Activated naive CD8-positive, alpha-beta T cell (primary cell): ENCODE data around the gene DDX23.

Source experiments
- H3K27ac Mint-ChIP-seq: one replicate; pipeline ENCODE4 v1.8.0; 2021; ENCODE audit warnings: mixed read lengths
- H3K27me3 Mint-ChIP-seq: one replicate; pipeline ENCODE4 v1.8.0; 2021; ENCODE audit warnings: mixed read lengths
- H3K36me3 Mint-ChIP-seq: one replicate; pipeline ENCODE4 v1.8.0; 2021; ENCODE audit warnings: mixed read lengths
- H3K4me1 Mint-ChIP-seq: one replicate; pipeline ENCODE4 v1.8.0; 2021; ENCODE audit warnings: low read depth, mixed read lengths
- H3K4me3 Mint-ChIP-seq: one replicate; pipeline ENCODE4 v1.8.0; 2021; ENCODE audit warnings: mild to moderate bottlenecking, mixed read lengths
- H3K9me3 Mint-ChIP-seq: one replicate; pipeline ENCODE4 v1.8.0; 2021; ENCODE audit warnings: low read depth, mixed read lengths

The DDX23 gene

GRCh38 chr12:48807981-48808380 lies 44.0 kb downstream of the DDX23 start:
- Mint-ChIP-seq H3K4me1 (peaks cover 3% of the 10 kb centered on the region), H3K9me3 (no peaks in the 10 kb centered on the region), H3K4me3 (no peak overlapping the region), H3K27me3 (no peaks in the 10 kb centered on the region), H3K36me3 (no peaks in the 10 kb centered on the region), H3K27ac (no peak overlapping the region)

GRCh38 chr12:48803675-48804074 lies 48.3 kb downstream of the DDX23 start:
- peaks cover 2% of the 10 kb centered on the region for H3K27me3 Mint-ChIP-seq

GRCh38 chr12:48800971-48801370 lies 51.0 kb downstream of the DDX23 start:
- no peak overlapping the region for H3K4me3 Mint-ChIP-seq
- H3K27me3 Mint-ChIP-seq = peaks cover 2% of the 10 kb centered on the region
- no peaks in the 10 kb centered on the region for H3K9me3 Mint-ChIP-seq
- H3K27ac Mint-ChIP-seq = no peak overlapping the region
- H3K4me1 Mint-ChIP-seq = peaks cover 2% of the 10 kb centered on the region
- H3K36me3 Mint-ChIP-seq = no peaks in the 10 kb centered on the region

More at GRCh38 chr12:48803675-48804074, 48.3 kb downstream of the DDX23 start:
- no peak overlapping the region for H3K27ac Mint-ChIP-seq
- H3K9me3 Mint-ChIP-seq = no peaks in the 10 kb centered on the region
- H3K4me3 Mint-ChIP-seq = no peak overlapping the region
- H3K36me3 Mint-ChIP-seq = no peaks in the 10 kb centered on the region
- H3K4me1 Mint-ChIP-seq = peaks cover 2% of the 10 kb centered on the region

GRCh38 chr12:48800457-48800856 lies 51.5 kb downstream of the DDX23 start:
- H3K4me3 Mint-ChIP-seq = no peak overlapping the region

GRCh38 chr12:48796976-48797375 lies 55.0 kb downstream of the DDX23 start:
- peaks cover 4% of the 10 kb centered on the region for H3K27me3 Mint-ChIP-seq
- no peak overlapping the region for H3K4me3 Mint-ChIP-seq
- H3K36me3 Mint-ChIP-seq = no peaks in the 10 kb centered on the region
- no peak overlapping the region for H3K27ac Mint-ChIP-seq
- no peaks in the 10 kb centered on the region for H3K4me1 Mint-ChIP-seq
- no peaks in the 10 kb centered on the region for H3K9me3 Mint-ChIP-seq

More at GRCh38 chr12:48800457-48800856, 51.5 kb downstream of the DDX23 start:
- no peaks in the 10 kb centered on the region for H3K9me3 Mint-ChIP-seq
- no peaks in the 10 kb centered on the region for H3K36me3 Mint-ChIP-seq
- H3K27me3 Mint-ChIP-seq = peaks cover 2% of the 10 kb centered on the region
- H3K4me1 Mint-ChIP-seq = peaks cover 2% of the 10 kb centered on the region
- no peak overlapping the region for H3K27ac Mint-ChIP-seq

GRCh38 chr12:48795550-48796455 lies 56.2 kb downstream of the DDX23 start:
- Mint-ChIP-seq H3K9me3 (no peaks in the 10 kb centered on the region), H3K4me3 (no peak overlapping the region), H3K27ac (no peak overlapping the region), H3K36me3 (no peaks in the 10 kb centered on the region), H3K27me3 (peaks cover 2% of the 10 kb centered on the region), H3K4me1 (no peaks in the 10 kb centered on the region)

GRCh38 chr12:48794870-48795269 lies 57.1 kb downstream of the DDX23 start:
- Mint-ChIP-seq H3K4me1 (peaks cover under 1% of the 10 kb centered on the region), H3K36me3 (no peaks in the 10 kb centered on the region), H3K9me3 (no peaks in the 10 kb centered on the region), H3K27ac (no peak overlapping the region), H3K27me3 (peaks cover 9% of the 10 kb centered on the region), H3K4me3 (no peak overlapping the region)

GRCh38 chr12:48793696-48794095 lies 58.3 kb downstream of the DDX23 start:
- H3K9me3 Mint-ChIP-seq = no peaks in the 10 kb centered on the region
- no peak overlapping the region for H3K27ac Mint-ChIP-seq
- no peaks in the 10 kb centered on the region for H3K36me3 Mint-ChIP-seq
- H3K4me1 Mint-ChIP-seq = peaks cover 2% of the 10 kb centered on the region
- no peak overlapping the region for H3K4me3 Mint-ChIP-seq
- H3K27me3 Mint-ChIP-seq = peaks cover 11% of the 10 kb centered on the region

- Mint-ChIP-seq H3K4me3 (peak overlapping the region; percentile 42), H3K27ac (no peak overlapping the region), H3K36me3 (no peaks in the 10 kb centered on the region), H3K9me3 (no peaks in the 10 kb centered on the region), H3K4me1 (peaks cover 4% of the 10 kb centered on the region), H3K27me3 (peaks cover 29% of the 10 kb centered on the region)
Observed at GRCh38 chr12:48789858-48790326, 62.1 kb downstream of the DDX23 start.

- Mint-ChIP-seq H3K27ac (no peak within 1 kb of the TSS), H3K4me3 (peak within 1 kb of the TSS; percentile 67), H3K27me3 (peaks cover 29% of the 10 kb centered on the region), H3K36me3 (no peaks in the 10 kb centered on the region), H3K9me3 (no peaks in the 10 kb centered on the region), H3K4me1 (peaks cover 4% of the 10 kb centered on the region)
Observed at GRCh38 chr12:48788854-48789775, 62.8 kb downstream of the DDX23 start, which contains the start of gene ADCY6. ADCY6 (minus strand) TSS chr12:48789089; CDS start chr12:48783434, 5,655 bp downstream.

GRCh38 chr12:48788524-48788853 lies 63.5 kb downstream of the DDX23 start:
- peaks cover 4% of the 10 kb centered on the region for H3K4me1 Mint-ChIP-seq
- H3K4me3 Mint-ChIP-seq = peak overlapping the region; percentile 67
- no peaks in the 10 kb centered on the region for H3K9me3 Mint-ChIP-seq
- no peak overlapping the region for H3K27ac Mint-ChIP-seq
- H3K36me3 Mint-ChIP-seq = no peaks in the 10 kb centered on the region
- H3K27me3 Mint-ChIP-seq = peaks cover 29% of the 10 kb centered on the region

GRCh38 chr12:48787791-48788523 lies 64.0 kb downstream of the DDX23 start:
- Mint-ChIP-seq H3K36me3 (no peaks in the 10 kb centered on the region), H3K4me1 (peaks cover 4% of the 10 kb centered on the region), H3K9me3 (no peaks in the 10 kb centered on the region), H3K27me3 (peaks cover 29% of the 10 kb centered on the region), H3K4me3 (peak overlapping the region; percentile 67), H3K27ac (no peak overlapping the region)

- H3K4me3 Mint-ChIP-seq = no peak overlapping the region
- peaks cover 4% of the 10 kb centered on the region for H3K4me1 Mint-ChIP-seq
- no peaks in the 10 kb centered on the region for H3K36me3 Mint-ChIP-seq
- H3K27ac Mint-ChIP-seq = no peak overlapping the region
- peaks cover 29% of the 10 kb centered on the region for H3K27me3 Mint-ChIP-seq
- no peaks in the 10 kb centered on the region for H3K9me3 Mint-ChIP-seq
Observed at GRCh38 chr12:48786591-48787544, 65.1 kb downstream of the DDX23 start.
